Measurements from ENCODE around the gene SMIM29. TPM values are rescaled to one million over a fixed set of nuclear protein-coding genes. Genes with fewer than 3 reads are reported as not detected.
"Not testable (repeated sequence)": the region's sequence is repeated elsewhere in the genome, so short reads cannot be mapped to it uniquely, and the experiment has no call there.

The SMIM29 gene
- total RNA-seq, 3 donors from 2014 or later = 22.0 to 25.3 (median 22.8) TPM

DNA sequence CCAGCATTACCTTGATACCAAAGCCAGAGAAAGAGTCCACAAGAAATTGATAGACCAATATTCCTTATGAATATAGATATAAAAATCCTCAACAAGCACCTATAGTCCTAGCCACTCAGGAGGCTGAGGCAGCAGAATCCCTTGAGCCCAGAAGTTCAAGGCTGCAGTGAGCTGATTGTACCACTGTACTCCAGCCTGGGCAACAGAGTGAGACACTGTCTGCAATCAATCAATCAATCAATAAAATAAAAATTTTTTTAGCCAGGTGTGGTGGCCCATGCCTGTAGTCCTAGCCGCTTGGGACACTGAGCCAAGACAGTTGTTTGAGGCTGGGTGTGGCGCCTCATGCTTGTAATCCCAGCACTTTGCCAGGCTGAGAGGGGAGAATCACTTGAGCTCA, 18.9 kb upstream of the SMIM29 start:
- TF ChIP-seq, protein P1, sequence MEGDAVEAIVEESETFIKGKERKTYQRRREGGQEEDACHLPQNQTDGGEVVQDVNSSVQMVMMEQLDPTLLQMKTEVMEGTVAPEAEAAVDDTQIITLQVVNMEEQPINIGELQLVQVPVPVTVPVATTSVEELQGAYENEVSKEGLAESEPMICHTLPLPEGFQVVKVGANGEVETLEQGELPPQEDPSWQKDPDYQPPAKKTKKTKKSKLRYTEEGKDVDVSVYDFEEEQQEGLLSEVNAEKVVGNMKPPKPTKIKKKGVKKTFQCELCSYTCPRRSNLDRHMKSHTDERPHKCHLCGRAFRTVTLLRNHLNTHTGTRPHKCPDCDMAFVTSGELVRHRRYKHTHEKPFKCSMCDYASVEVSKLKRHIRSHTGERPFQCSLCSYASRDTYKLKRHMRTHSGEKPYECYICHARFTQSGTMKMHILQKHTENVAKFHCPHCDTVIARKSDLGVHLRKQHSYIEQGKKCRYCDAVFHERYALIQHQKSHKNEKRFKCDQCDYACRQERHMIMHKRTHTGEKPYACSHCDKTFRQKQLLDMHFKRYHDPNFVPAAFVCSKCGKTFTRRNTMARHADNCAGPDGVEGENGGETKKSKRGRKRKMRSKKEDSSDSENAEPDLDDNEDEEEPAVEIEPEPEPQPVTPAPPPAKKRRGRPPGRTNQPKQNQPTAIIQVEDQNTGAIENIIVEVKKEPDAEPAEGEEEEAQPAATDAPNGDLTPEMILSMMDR (IDR thresholded peaks at IDR 0.05) = no peak
- TF ChIP-seq POLR2A (IDR thresholded peaks at IDR 0.05) (no peak), POLR2AphosphoS5 (IDR thresholded peaks at IDR 0.05) (no peak)
- no peak overlapping the region for H3K27ac ChIP-seq
- H3K4me3 ChIP-seq = no peak overlapping the region
- no peaks in the 10 kb centered on the region for H3K36me3 ChIP-seq
- peaks cover 0 to 5% of the 10 kb centered on the region in 2 donors for H3K9me3 ChIP-seq
- no peaks in the 10 kb centered on the region for H3K27me3 ChIP-seq
- intact Hi-C loops (cut with DNase I; ENCODE audit: low total_unique reads) = no loop called here
- no peak for DNase-seq (ENCODE audit: low spot score in 2 of 2)
- H3K4me1 ChIP-seq = no peaks in the 10 kb centered on the region

DNA sequence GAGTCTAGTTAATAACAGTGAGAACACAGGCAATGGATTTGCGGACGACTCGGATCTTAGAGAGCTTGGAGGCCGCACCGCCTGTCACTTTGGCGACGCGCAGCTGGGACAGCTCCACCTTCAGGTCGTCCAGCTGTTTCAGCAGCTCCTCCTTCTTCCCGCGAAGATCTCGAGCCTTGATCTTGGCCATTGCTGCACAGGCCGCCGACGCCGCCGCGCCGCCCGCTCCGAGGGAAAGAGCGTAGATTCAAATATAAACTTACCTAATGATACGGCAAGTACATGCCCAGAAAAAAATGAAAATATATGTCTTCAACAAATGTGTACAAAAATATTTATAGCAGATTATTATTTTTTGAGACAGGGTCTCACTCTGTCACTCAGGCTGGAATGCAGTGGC, 14.7 kb upstream of the SMIM29 start:
- H3K4me3 ChIP-seq; H3K36me3 ChIP-seq; H3K9me3 ChIP-seq; intact Hi-C loops (cut with DNase I; ENCODE audit: low total_unique reads); H3K27me3 ChIP-seq; H3K4me1 ChIP-seq; H3K27ac ChIP-seq; DNase-seq (ENCODE audit: low spot score in 2 of 2): not testable (repeated sequence)

DNA sequence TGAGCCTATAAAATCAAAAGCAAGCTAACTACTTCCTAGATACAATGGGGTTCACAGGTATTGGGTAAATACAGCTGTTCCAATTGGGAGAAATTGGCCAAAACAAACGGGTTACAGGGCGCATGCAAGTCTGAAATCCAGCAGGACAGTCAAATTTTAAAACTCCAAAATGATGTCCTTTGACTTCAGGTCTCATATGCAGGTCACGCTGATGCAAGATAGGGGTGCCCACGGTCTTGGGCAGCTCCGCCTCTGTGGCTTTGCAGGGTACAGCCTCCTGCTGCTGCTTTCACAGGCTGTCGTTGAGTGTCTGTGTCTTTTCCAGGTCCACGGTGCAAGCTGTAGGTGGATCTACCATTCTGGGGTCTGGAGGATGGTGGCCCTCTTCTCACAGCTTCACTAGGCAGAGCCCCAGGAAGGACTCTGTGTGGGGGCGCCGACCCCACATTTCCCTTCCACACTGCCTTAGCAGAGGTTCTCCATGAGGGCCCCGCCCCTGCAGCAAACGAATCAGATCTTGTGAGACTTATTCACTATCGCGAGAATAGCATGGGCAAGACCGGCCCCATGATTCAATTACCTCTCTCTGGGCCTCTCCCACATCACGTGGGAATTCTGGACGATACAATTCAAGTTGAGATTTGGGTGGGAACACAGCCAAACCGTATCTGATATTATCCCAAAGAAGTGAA, 11.9 kb upstream of the SMIM29 start:
- no peaks in the 10 kb centered on the region for H3K27me3 ChIP-seq
- peaks cover 0 to 5% of the 10 kb centered on the region in 2 donors for H3K9me3 ChIP-seq
- H3K36me3 ChIP-seq = no peaks in the 10 kb centered on the region
- no peak overlapping the region for H3K4me3 ChIP-seq
- intact Hi-C loops (cut with DNase I; ENCODE audit: low total_unique reads) = no loop called here
- no peaks in the 10 kb centered on the region for H3K4me1 ChIP-seq
- no peak overlapping the region for H3K27ac ChIP-seq
- no peak for TF ChIP-seq POLR2A (IDR thresholded peaks at IDR 0.05)
- DNase-seq (ENCODE audit: low spot score in 2 of 2) = no peak

DNA sequence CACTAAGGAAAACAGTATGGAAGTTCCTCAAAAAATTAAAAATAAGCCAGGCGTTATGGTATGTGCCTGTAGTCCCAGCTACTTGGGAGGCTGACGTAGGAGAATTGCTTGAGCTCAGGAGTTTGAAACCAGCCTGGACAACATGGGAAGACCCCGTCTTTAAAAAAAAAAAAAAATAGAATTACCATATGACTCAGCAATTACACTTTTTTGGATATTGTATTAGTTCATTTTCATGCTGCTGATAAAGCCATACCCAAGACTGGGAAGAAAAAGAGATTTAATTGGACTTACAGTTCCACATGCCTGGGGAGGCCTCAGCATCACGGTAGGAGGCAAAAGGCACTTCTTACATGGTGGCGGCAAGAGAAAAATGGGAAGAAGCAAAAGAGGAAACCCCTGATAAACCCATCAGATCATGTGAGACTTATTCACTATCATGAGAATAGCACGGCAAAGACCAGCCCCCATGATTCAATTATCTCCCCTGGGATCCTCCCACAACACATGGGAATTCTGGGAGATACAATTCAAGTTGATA, 10.8 kb upstream of the SMIM29 start:
- Histone ChIP-seq H3K36me3 (no peaks in the 10 kb centered on the region), H3K4me1 (no peaks in the 10 kb centered on the region), H3K4me3 (no peak overlapping the region), H3K27me3 (no peaks in the 10 kb centered on the region), H3K27ac (no peak overlapping the region), H3K9me3 (peaks cover 0 to 5% of the 10 kb centered on the region in 2 donors)
- DNase-seq (ENCODE audit: low spot score in 2 of 2) = no peak
- intact Hi-C loops (cut with DNase I; ENCODE audit: low total_unique reads) = no loop called here
- TF ChIP-seq POLR2AphosphoS5 (IDR thresholded peaks at IDR 0.05) (no peak), POLR2A (IDR thresholded peaks at IDR 0.05) (no peak)
- TF ChIP-seq, protein P1 (IDR thresholded peaks at IDR 0.05) = no peak

DNA sequence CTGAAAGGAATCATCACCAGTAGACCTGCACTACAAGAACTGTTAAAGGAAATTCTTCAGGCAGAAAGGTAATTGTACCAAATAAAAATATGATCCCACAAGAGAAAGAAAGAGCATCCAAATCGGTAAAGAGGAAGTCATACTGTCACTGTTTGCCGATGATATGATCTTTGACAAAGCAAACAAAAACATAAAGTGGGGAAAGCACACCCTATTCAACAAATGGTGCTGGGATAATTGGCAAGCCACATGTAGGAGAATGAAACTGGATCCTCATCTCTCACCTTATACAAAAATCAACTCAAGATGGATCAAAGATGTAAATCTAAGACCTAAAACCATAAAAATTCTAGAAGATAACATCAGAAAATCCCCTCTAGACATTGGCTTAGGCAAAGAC, 3.6 kb upstream of the SMIM29 start:
- H3K4me1 ChIP-seq; H3K27ac ChIP-seq; H3K4me3 ChIP-seq; DNase-seq (ENCODE audit: low spot score in 2 of 2); H3K36me3 ChIP-seq; H3K27me3 ChIP-seq; H3K9me3 ChIP-seq: not testable (repeated sequence)
- intact Hi-C loops (cut with DNase I; ENCODE audit: low total_unique reads) = loop anchor here (5.0 kb wide), 1 partner anchor 345 kb away; no protein-coding TSS in a partner anchor

DNA sequence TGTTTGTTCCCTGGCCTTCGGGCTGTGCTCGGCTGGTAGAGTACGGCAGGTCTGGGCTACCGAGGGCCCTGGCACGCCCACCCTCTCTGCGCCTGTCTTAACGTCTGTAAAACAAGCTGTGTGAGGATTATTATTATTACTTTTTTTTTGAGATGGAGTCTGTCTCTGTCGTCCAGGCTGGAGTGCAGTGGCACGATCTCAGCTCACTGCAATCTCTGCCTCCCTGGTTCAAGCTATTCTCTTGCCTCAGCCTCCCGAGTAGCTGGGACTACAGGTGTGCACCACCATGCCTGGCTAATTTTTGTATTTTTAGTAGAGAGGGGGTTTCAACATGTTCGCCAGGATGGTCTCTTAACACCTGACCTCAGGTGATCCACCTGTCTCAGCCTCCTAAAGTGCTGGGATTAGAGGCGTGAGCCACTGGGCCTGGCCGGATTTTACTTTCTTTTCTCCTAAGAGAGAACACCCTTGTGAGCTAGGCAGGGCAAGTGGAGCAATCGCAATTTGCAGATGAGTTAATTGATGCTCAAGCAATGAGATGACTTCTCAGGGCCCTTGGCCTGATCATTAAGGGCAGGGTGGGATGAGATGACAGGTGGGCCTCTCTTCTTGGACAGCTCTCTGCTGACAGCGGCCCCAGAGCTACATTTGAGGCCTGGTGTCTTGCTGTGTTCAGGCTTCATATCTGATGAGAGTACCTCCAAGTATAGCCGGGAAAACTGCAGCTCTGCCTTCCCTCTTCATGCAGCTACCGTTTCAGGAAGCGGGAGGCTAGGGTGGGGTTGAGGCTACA, 859 bp upstream of the SMIM29 start:
- no peak for TF ChIP-seq POLR2AphosphoS5 (IDR thresholded peaks at IDR 0.05)
- TF ChIP-seq, protein P1 (IDR thresholded peaks at IDR 0.05) = no peak
- no peak for TF ChIP-seq POLR2A (IDR thresholded peaks at IDR 0.05)
- Histone ChIP-seq H3K27me3 (no peaks in the 10 kb centered on the region), H3K9me3 (no peaks in the 10 kb centered on the region), H3K4me1 (peaks cover 0 to 10% of the 10 kb centered on the region in 2 donors), H3K4me3 (peak overlapping the region; percentile 71 to 83 (median 71)), H3K27ac (peak overlapping the region; percentile 90 to 92), H3K36me3 (no peaks in the 10 kb centered on the region)
- no peak for DNase-seq (ENCODE audit: low spot score in 2 of 2)
- intact Hi-C loops (cut with DNase I; ENCODE audit: low total_unique reads) = loop anchor here (5.0 kb wide), 1 partner anchor 348 kb away; no protein-coding TSS in a partner anchor
